Duodenal mucosa (tissue), 2 donors: ENCODE data around the gene CCDC51.

Source experiments
- H3K27ac ChIP-seq: one replicate; pipeline ENCODE4 v1.7.0; 2013; ENCODE audit warnings: low read depth, low read length
- H3K27me3 ChIP-seq, 2 donors: one replicate each; pipeline ENCODE4 v1.7.0; 2013; ENCODE audit warnings: low read length in 2 of 2, control low read depth in 1 of 2; ENCODE audit not compliant: insufficient read depth in 2 of 2, control insufficient read depth in 1 of 2
- H3K36me3 ChIP-seq, 2 donors: one replicate each; pipeline ENCODE4 v1.7.0; 2013; ENCODE audit warnings: low read length in 2 of 2, control low read depth in 1 of 2; ENCODE audit not compliant: insufficient read depth in 2 of 2, control insufficient read depth in 1 of 2
- H3K4me1 ChIP-seq, 2 donors: one replicate each; pipeline ENCODE4 v1.7.0; 2013; ENCODE audit warnings: low read length in 2 of 2, control low read depth in 1 of 2; ENCODE audit not compliant: insufficient read depth in 2 of 2, control insufficient read depth in 1 of 2
- H3K4me3 ChIP-seq, 2 donors: one replicate each; pipeline ENCODE4 v1.7.0; 2013; ENCODE audit warnings: low read length in 2 of 2, low read depth in 1 of 2
- H3K9ac ChIP-seq, 2 donors: one replicate each; pipeline ENCODE4 v1.7.0; 2013; ENCODE audit warnings: low read length in 2 of 2, low read depth in 1 of 2
- H3K9me3 ChIP-seq, 2 donors: one replicate each; pipeline ENCODE4 v1.7.0; 2013; ENCODE audit warnings: low read length in 2 of 2, control low read depth in 1 of 2; ENCODE audit not compliant: control insufficient read depth in 1 of 2

Gene CCDC51

DNA sequence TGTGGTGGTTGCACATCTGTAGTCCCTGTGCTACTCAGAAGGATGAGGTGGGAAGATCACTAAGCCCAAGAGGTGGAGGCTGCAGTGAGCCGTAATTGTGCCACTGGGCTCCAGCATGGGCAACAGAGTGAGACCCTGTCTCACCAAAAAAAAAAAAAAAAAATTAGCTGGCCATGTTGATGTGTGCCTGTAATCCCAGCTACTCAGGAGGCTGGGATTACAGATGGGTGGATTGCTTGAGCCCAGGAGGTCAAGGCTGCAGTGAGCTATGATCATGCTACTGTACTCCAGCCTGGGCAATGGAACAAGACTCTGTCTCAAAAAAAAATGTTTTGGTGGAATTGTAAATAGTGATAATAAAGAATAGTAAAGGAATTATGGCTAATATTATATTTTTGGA is 16.5 kb upstream of the CCDC51 start:
- no peak overlapping the region for H3K4me3 ChIP-seq
- H3K27me3 ChIP-seq, result no peaks in the 10 kb centered on the region
- no peaks in the 10 kb centered on the region for H3K4me1 ChIP-seq
- no peak overlapping the region for H3K9ac ChIP-seq
- H3K9me3 ChIP-seq, result no peaks in the 10 kb centered on the region
- no peak overlapping the region for H3K27ac ChIP-seq
- H3K36me3 ChIP-seq, result peaks cover 22 to 75% of the 10 kb centered on the region in 2 donors

DNA sequence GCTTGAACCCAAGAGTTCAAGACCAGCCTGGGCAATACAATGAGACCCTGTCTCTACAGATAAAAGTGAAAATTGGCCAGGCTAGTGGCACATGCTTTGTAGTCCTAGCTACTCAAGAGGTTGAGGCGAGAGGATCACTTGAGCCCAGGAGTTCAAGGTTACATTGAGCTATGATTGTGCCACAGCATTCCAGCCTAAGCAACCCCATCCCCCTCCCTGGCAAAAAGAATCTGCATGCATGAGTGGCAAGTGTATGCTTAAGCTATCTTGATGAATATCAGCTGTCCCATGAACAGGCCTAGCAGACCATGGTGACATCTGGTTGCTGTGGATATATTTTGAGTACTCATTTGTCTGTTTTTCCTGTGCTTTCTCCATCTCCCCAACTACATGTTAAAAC is 11.4 kb upstream of the CCDC51 start:
- Histone ChIP-seq H3K4me3 (no peak overlapping the region), H3K27ac (no peak overlapping the region), H3K36me3 (peaks cover 0 to 43% of the 10 kb centered on the region in 2 donors), H3K9me3 (no peaks in the 10 kb centered on the region), H3K4me1 (peaks cover 8 to 10% of the 10 kb centered on the region in 2 donors), H3K27me3 (no peaks in the 10 kb centered on the region), H3K9ac (no peak overlapping the region)

DNA sequence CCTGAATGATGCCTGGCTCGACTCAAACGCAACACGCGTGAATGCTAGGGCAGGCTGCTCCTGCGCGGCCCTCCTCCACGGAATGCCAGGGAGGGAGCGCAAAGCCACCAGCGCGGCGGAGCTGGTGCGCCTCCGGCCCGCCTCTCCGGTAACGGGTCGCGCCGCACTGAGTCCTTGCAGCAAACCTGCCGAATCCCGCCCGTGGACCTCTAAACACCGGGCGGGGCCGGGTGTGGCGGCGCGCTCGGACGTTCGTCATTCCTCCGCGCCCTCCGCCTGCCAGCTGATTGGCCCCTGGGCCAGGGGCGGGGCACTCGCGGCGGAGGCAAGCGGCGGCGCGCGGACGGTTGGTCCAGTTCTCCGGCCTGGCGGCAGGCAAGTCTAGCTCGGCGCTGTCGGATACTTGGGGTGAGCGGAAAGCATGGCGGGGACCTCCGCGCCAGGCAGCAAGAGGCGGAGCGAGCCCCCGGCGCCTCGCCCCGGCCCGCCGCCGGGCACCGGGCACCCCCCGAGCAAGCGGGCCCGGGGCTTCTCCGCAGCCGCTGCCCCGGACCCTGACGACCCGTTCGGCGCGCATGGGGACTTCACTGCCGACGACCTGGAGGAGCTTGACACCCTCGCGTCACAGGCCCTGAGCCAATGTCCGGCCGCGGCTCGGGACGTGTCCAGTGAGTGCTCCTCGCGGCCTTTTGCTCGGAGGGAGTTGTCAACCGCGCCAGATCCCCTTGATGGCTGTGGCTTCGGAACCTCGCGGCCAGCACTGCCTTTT is 6.7 kb upstream of the CCDC51 start, which contains the start of gene ATRIP:
Gene ATRIP, plus strand, starts transcription at position 313 of the 769 bp plus-strand sequence. Its CDS starts 109 bp downstream, at position 422.
- H3K9ac ChIP-seq, result peak within 1 kb of the TSS; percentile 80
- peaks cover 19 to 22% of the 10 kb centered on the region in 2 donors for H3K4me1 ChIP-seq
- H3K27me3 ChIP-seq, result no peaks in the 10 kb centered on the region
- H3K36me3 ChIP-seq, result peaks cover 10 to 22% of the 10 kb centered on the region in 2 donors
- H3K9me3 ChIP-seq, result no peaks in the 10 kb centered on the region
- H3K4me3 ChIP-seq, result peak within 1 kb of the TSS; percentile 78 to 97
- peak within 1 kb of the TSS; percentile 79 for H3K27ac ChIP-seq

DNA sequence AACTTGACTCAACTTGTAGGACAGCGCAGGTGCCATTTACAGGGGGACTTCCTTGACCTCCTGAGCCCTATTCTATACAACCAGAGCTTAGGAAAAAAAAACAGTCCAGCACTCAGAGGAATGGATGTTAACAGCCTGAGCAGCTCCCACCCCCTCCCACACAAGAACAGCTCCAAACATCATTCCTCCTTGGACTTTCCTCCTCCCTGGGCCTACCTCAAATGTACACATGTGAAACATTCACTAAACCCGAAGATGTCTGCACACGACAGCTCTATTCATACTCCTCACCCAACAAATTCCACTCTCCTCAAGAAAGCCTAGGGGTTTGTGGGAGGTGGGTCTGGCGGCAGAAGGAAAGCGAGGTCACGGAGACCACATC is 6.1 kb upstream of the CCDC51 start:
- H3K27me3 ChIP-seq, result no peaks in the 10 kb centered on the region
- H3K36me3 ChIP-seq, result peaks cover 10 to 18% of the 10 kb centered on the region in 2 donors
- peak overlapping the region; percentile 78 to 97 for H3K4me3 ChIP-seq
- peaks cover 22 to 28% of the 10 kb centered on the region in 2 donors for H3K4me1 ChIP-seq
- H3K9ac ChIP-seq, result peak overlapping the region; percentile 77 to 80
- peak overlapping the region; percentile 61 for H3K27ac ChIP-seq
- no peaks in the 10 kb centered on the region for H3K9me3 ChIP-seq

DNA sequence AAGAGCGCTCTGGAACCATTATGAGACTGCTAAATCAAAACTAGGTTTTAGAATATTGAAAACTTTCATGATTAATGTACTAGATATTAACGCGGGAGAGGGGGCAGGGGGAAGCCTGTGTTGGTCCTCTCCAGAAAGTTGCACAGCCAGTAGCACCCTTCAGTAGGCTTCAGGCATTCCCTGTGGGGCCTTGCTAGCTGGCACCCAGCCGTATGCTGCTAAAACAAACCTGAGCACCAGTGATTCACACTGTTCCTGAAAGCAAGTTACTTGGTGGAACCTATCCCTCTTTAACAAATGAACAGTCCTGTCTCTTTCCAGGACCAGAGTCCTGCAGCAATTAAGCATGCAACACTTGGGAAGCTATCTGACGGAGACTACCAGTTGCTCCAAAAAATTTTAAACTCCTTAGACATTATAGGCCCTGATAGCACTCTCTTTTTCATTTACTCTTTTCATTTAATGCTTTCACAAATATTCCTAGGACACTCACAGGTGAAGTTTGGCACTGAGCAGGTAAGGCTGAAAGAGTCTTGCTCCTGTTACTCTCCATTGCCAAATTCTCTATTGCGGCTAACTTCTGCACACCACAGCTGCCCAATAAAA is 5.5 kb upstream of the CCDC51 start:
- Histone ChIP-seq H3K4me3 (peak overlapping the region in 1 of 2 donors; percentile 78), H3K9ac (peak overlapping the region in 1 of 2 donors; percentile 77), H3K27ac (no peak overlapping the region), H3K4me1 (peaks cover 22 to 29% of the 10 kb centered on the region in 2 donors), H3K9me3 (no peaks in the 10 kb centered on the region), H3K27me3 (no peaks in the 10 kb centered on the region), H3K36me3 (peaks cover 10 to 18% of the 10 kb centered on the region in 2 donors)

DNA sequence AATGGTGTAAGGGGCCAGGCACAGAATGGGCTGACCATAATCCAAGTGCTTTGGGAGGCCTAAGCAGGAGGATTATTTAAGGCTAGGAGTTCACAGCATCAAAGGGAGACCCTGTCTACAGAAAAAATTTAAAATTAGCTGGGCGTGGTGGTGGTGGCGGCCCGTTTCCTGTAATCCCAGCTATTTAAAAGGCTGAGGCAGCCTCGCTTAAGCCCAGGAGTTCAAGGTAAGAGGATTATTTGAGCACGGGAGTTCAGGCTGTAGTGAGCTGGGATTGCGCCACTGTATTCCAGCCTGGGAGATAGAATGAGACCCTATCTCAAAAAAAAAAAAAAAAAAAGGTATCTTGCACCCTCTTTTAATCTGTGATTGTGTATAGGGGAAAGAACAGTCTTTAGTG is 2.0 kb upstream of the CCDC51 start:
- H3K4me3 ChIP-seq, result peak overlapping the region; percentile 2 to 8
- H3K9ac ChIP-seq, result peak overlapping the region in 1 of 2 donors; percentile 7
- no peak overlapping the region for H3K27ac ChIP-seq

DNA sequence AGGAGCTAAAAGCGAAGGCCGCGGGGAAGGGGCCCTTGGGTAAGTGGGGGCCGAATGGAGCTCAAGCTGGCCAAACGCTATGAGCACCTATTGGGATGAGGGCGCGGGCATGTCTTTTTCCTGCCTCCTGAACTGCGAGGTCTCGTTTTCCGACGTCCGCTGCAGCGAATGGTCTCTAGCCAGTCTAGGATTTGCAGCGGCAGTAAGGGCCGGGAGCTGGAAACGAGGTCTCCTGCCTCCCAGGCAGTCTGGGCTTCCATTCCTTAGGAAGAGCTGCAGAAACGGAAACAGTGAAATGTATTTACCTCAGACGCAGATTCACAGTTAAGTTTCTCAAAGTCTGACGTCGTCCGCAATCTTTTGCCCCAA is 655 bp upstream of the CCDC51 start:
- Histone ChIP-seq H3K4me3 (peak overlapping the region; percentile 96 to 99), H3K9me3 (no peaks in the 10 kb centered on the region), H3K4me1 (peaks cover 14 to 28% of the 10 kb centered on the region in 2 donors), H3K9ac (peak overlapping the region; percentile 77 to 94), H3K27ac (peak overlapping the region; percentile 89), H3K36me3 (peaks cover 10 to 18% of the 10 kb centered on the region in 2 donors), H3K27me3 (no peaks in the 10 kb centered on the region)

More for the DNA sequence above, 2.0 kb upstream of the CCDC51 start:
- Histone ChIP-seq H3K9me3 (no peaks in the 10 kb centered on the region), H3K4me1 (peaks cover 17 to 27% of the 10 kb centered on the region in 2 donors), H3K36me3 (peaks cover 10 to 18% of the 10 kb centered on the region in 2 donors), H3K27me3 (no peaks in the 10 kb centered on the region)

DNA sequence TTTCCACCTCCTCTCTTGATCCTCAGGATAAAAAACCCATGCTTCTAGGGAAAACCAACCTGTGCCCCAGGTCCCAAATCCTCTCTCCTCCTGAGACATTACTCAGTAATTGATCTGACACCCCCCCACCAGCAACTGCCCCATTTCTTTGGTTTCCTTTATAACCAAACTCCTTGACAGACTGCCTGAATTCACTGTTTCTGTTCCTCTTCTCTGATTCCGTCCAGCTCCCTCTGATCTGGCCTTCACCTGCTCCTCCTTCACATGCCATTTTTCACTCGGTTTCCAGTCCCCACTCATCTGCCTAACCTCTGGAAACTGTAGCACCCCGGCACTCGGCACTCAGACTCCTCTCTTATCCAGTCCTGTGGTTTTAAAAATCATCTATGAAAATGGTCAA is 2.1 kb downstream of the CCDC51 start:
- Histone ChIP-seq H3K9me3 (no peaks in the 10 kb centered on the region), H3K27ac (no peak overlapping the region), H3K27me3 (no peaks in the 10 kb centered on the region), H3K9ac (no peak overlapping the region), H3K4me3 (no peak overlapping the region), H3K36me3 (peaks cover 3 to 4% of the 10 kb centered on the region in 2 donors), H3K4me1 (peaks cover 37 to 54% of the 10 kb centered on the region in 2 donors)

DNA sequence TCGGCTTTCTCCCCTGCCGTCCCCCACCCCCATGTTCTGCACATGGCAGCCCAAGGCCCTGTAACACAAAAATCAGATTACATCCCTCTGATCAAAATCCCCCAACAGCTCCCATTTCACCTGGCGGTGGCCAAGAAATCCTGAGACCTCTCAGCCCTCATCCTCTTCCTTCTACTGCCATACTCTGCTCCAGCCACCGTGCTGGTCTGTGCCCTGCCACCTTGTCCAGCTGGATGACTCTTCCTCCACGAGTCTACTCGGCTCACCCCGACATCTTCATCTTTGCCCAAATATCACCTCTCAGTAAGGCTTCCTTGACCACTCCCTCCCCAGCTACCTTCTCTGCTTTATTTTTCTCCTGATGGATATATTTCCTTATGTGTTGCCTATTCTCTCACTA is 3.1 kb downstream of the CCDC51 start:
- Histone ChIP-seq H3K36me3 (peaks cover 6 to 7% of the 10 kb centered on the region in 2 donors), H3K27me3 (no peaks in the 10 kb centered on the region), H3K9ac (no peak overlapping the region), H3K9me3 (no peaks in the 10 kb centered on the region), H3K4me3 (no peak overlapping the region), H3K27ac (no peak overlapping the region), H3K4me1 (peaks cover 41 to 51% of the 10 kb centered on the region in 2 donors)

DNA sequence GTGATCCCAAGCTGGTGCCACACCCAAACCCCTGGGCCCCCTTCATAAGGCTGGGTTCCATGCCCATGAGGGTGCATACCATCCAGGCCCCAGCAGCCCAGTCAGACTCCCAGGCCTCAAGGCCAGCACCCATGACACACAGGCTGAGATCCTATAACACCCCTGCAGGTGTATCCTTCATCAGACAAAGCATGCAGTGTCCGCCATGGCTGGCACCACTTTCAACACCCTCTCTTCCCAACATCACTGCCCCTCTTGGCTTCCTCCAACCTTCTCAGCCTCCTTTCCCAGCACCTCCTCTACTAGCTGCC is 3.5 kb downstream of the CCDC51 start:
- no peak overlapping the region for H3K9ac ChIP-seq
- H3K27ac ChIP-seq, result no peak overlapping the region
- H3K27me3 ChIP-seq, result no peaks in the 10 kb centered on the region
- H3K4me1 ChIP-seq, result peaks cover 37 to 47% of the 10 kb centered on the region in 2 donors
- H3K36me3 ChIP-seq, result peaks cover 6 to 7% of the 10 kb centered on the region in 2 donors
- no peaks in the 10 kb centered on the region for H3K9me3 ChIP-seq
- no peak overlapping the region for H3K4me3 ChIP-seq
